ENCODE results near the gene RGS6. TPM values are rescaled to one million over a fixed set of nuclear protein-coding genes. Genes with fewer than 3 reads are reported as not detected.

RGS6 gene
- total RNA-seq, 1 donor from 2014 or later = not detected

GRCh38 chr14:72404106-72404774 lies 472.0 kb downstream of the RGS6 start:
- TF ChIP-seq CTCF (IDR thresholded peaks at IDR 0.05; ENCODE audit: insufficient read depth, low read length, poor library complexity, severe bottlenecking) = no peak
- DNase-seq (ENCODE audit: low read depth) = no peak
- Histone ChIP-seq H3K27me3 (ENCODE audit: control insufficient read depth, insufficient read depth, low read length) (no peaks in the 10 kb centered on the region), H3K4me3 (ENCODE audit: low read depth, low read length) (no peak overlapping the region), H3K36me3 (ENCODE audit: control insufficient read depth, insufficient read depth, low read length) (no peaks in the 10 kb centered on the region)

GRCh38 chr14:72404998-72405397 lies 472.8 kb downstream of the RGS6 start:
- DNase-seq (ENCODE audit: low read depth) = no peak
- TF ChIP-seq CTCF (IDR thresholded peaks at IDR 0.05; ENCODE audit: insufficient read depth, low read length, poor library complexity, severe bottlenecking) = no peak
- no peaks in the 10 kb centered on the region for H3K27me3 ChIP-seq (ENCODE audit: control insufficient read depth, insufficient read depth, low read length)
- no peak overlapping the region for H3K4me3 ChIP-seq (ENCODE audit: low read depth, low read length)
- no peaks in the 10 kb centered on the region for H3K36me3 ChIP-seq (ENCODE audit: control insufficient read depth, insufficient read depth, low read length)

- Histone ChIP-seq H3K27me3 (ENCODE audit: control insufficient read depth, insufficient read depth, low read length) (no peaks in the 10 kb centered on the region), H3K36me3 (ENCODE audit: control insufficient read depth, insufficient read depth, low read length) (no peaks in the 10 kb centered on the region), H3K4me3 (ENCODE audit: low read depth, low read length) (no peak overlapping the region)
- no peak for DNase-seq (ENCODE audit: low read depth)
- TF ChIP-seq CTCF (IDR thresholded peaks at IDR 0.05; ENCODE audit: insufficient read depth, low read length, poor library complexity, severe bottlenecking) = no peak
Observed at GRCh38 chr14:72408020-72408419, 475.8 kb downstream of the RGS6 start.

- Histone ChIP-seq H3K36me3 (ENCODE audit: control insufficient read depth, insufficient read depth, low read length) (no peaks in the 10 kb centered on the region), H3K27me3 (ENCODE audit: control insufficient read depth, insufficient read depth, low read length) (no peaks in the 10 kb centered on the region), H3K4me3 (ENCODE audit: low read depth, low read length) (no peak overlapping the region)
- DNase-seq (ENCODE audit: low read depth) = no peak
- no peak for TF ChIP-seq CTCF (IDR thresholded peaks at IDR 0.05; ENCODE audit: insufficient read depth, low read length, poor library complexity, severe bottlenecking)
Observed at GRCh38 chr14:72409047-72409446, 476.8 kb downstream of the RGS6 start.

GRCh38 chr14:72416081-72416849 lies 484.0 kb downstream of the RGS6 start:
- Histone ChIP-seq H3K27me3 (ENCODE audit: control insufficient read depth, insufficient read depth, low read length) (no peaks in the 10 kb centered on the region), H3K4me3 (ENCODE audit: low read depth, low read length) (no peak overlapping the region), H3K36me3 (ENCODE audit: control insufficient read depth, insufficient read depth, low read length) (no peaks in the 10 kb centered on the region)
- no peak for TF ChIP-seq CTCF (IDR thresholded peaks at IDR 0.05; ENCODE audit: insufficient read depth, low read length, poor library complexity, severe bottlenecking)
- no peak for DNase-seq (ENCODE audit: low read depth)
